ENCODE measurements around the gene DMBT1. TPM values are rescaled to one million over a fixed set of nuclear protein-coding genes. Genes with fewer than 3 reads are reported as not detected.

DMBT1 gene
- total and polyA plus RNA-seq, 2 donors (not counting 1 experiment from before 2014, with no cell fraction given): not detected

- no peaks in the 10 kb centered on the region for H3K9me3 Mint-ChIP-seq (ENCODE audit: insufficient read depth)
- ChIA-PET CTCF (interaction anchor here (1.3 kb wide), 1 partner anchor 15 kb away, joined by 3 read pairs; no protein-coding TSS in a partner anchor), POLR2A (no interaction called here)
- Histone ChIP-seq H3K4me3 (ENCODE audit: control extremely low read depth in 1 of 5, extremely low read depth in 1 of 5, insufficient read depth in 1 of 5, low read depth in 2 of 5, low read length in 4 of 5) (no peak overlapping the region), H3K9ac (ENCODE audit: low read length) (no peak overlapping the region), H3K4me2 (replicated peaks; ENCODE audit: low read depth, low read length, poor library complexity, severe bottlenecking) (no peak overlapping the region), H3K36me3 (replicated peaks in 1 of 2; ENCODE audit: control extremely low read depth in 1 of 2, control insufficient read depth in 1 of 2, extremely low read depth in 1 of 2, insufficient read depth in 2 of 2, low read length in 1 of 2) (no peaks in the 10 kb centered on the region), H4K20me1 (ENCODE audit: control insufficient read depth, insufficient read depth, low read length, poor library complexity, severe bottlenecking) (no peaks in the 10 kb centered on the region), H2AFZ (ENCODE audit: insufficient read depth, low read depth, low read length, poor library complexity, severe bottlenecking) (no peak overlapping the region), H3K27me3 (replicated peaks in 1 of 4; ENCODE audit: control extremely low read depth in 1 of 4, control insufficient read depth in 3 of 4, insufficient read depth in 4 of 4, low read length in 3 of 4) (no peaks in the 10 kb centered on the region), H3K79me2 (ENCODE audit: control insufficient read depth, insufficient read depth, low read length) (no peaks in the 10 kb centered on the region), H3K9me3 (ENCODE audit: control extremely low read depth in 1 of 3, control insufficient read depth in 2 of 3, insufficient read depth in 1 of 3, low read length in 2 of 3) (no peaks in the 10 kb centered on the region), H3K4me1 (ENCODE audit: control insufficient read depth in 2 of 2, insufficient read depth in 2 of 2, low read length in 2 of 2) (no peaks in the 10 kb centered on the region), H3K27ac (ENCODE audit: low read length in 2 of 2) (no peak overlapping the region)
- H3K27me3 Mint-ChIP-seq: peaks cover 11% of the 10 kb centered on the region
- DNase-seq (no peak), ATAC-seq (ENCODE audit: low read depth) (no peak)
- intact Hi-C loops (cut with micrococcal nuclease): no loop called here
- 49% methylated on average over 2 of the region's 3 CpGs for WGBS (ENCODE audit: insufficient coverage)
- TF ChIP-seq EZH2 (IDR thresholded peaks at IDR 0.05; ENCODE audit: borderline replicate concordance, insufficient read depth, low read depth, low read length, poor library complexity, severe bottlenecking) (no peak), CTCF (IDR thresholded peaks at IDR 0.05) (no peak)
- H3K4me1 Mint-ChIP-seq: no peaks in the 10 kb centered on the region
- H3K4me3 Mint-ChIP-seq: no peak overlapping the region
- no peak overlapping the region for H3K27ac Mint-ChIP-seq
Observed at GRCh38 chr10:122550983-122551382, 9.6 kb upstream of the DMBT1 start.

GRCh38 chr10:122551450-122551849 lies 9.1 kb upstream of the DMBT1 start:
- 49% methylated on average over 9 of the region's 9 CpGs for WGBS (ENCODE audit: insufficient coverage)
- H3K4me1 Mint-ChIP-seq: no peaks in the 10 kb centered on the region
- intact Hi-C loops (cut with micrococcal nuclease): no loop called here
- TF ChIP-seq EZH2 (IDR thresholded peaks at IDR 0.05; ENCODE audit: borderline replicate concordance, insufficient read depth, low read depth, low read length, poor library complexity, severe bottlenecking) (no peak), CTCF (IDR thresholded peaks at IDR 0.05) (no peak)
- Histone ChIP-seq H4K20me1 (ENCODE audit: control insufficient read depth, insufficient read depth, low read length, poor library complexity, severe bottlenecking) (no peaks in the 10 kb centered on the region), H2AFZ (ENCODE audit: insufficient read depth, low read depth, low read length, poor library complexity, severe bottlenecking) (no peak overlapping the region), H3K79me2 (ENCODE audit: control insufficient read depth, insufficient read depth, low read length) (no peaks in the 10 kb centered on the region), H3K36me3 (replicated peaks in 1 of 2; ENCODE audit: control extremely low read depth in 1 of 2, control insufficient read depth in 1 of 2, extremely low read depth in 1 of 2, insufficient read depth in 2 of 2, low read length in 1 of 2) (no peaks in the 10 kb centered on the region), H3K4me1 (ENCODE audit: control insufficient read depth in 2 of 2, insufficient read depth in 2 of 2, low read length in 2 of 2) (no peaks in the 10 kb centered on the region), H3K27me3 (replicated peaks in 1 of 4; ENCODE audit: control extremely low read depth in 1 of 4, control insufficient read depth in 3 of 4, insufficient read depth in 4 of 4, low read length in 3 of 4) (peaks cover 0 to 4% (median 0%) of the 10 kb centered on the region in 4 experiments), H3K9me3 (ENCODE audit: control extremely low read depth in 1 of 3, control insufficient read depth in 2 of 3, insufficient read depth in 1 of 3, low read length in 2 of 3) (no peaks in the 10 kb centered on the region), H3K27ac (ENCODE audit: low read length in 2 of 2) (no peak overlapping the region), H3K4me2 (replicated peaks; ENCODE audit: low read depth, low read length, poor library complexity, severe bottlenecking) (no peak overlapping the region), H3K9ac (ENCODE audit: low read length) (no peak overlapping the region), H3K4me3 (ENCODE audit: control extremely low read depth in 1 of 5, extremely low read depth in 1 of 5, insufficient read depth in 1 of 5, low read depth in 2 of 5, low read length in 4 of 5) (no peak overlapping the region)
- DNase-seq: no peak
- CTCF ChIA-PET: no interaction called here
- H3K27ac Mint-ChIP-seq: no peak overlapping the region
- POLR2A ChIA-PET: no interaction called here
- no peak for ATAC-seq (ENCODE audit: low read depth)
- H3K27me3 Mint-ChIP-seq: peaks cover 11% of the 10 kb centered on the region
- no peaks in the 10 kb centered on the region for H3K9me3 Mint-ChIP-seq (ENCODE audit: insufficient read depth)
- H3K4me3 Mint-ChIP-seq: no peak overlapping the region

Data from B cell (primary cell).